Body of pancreas (tissue), 4 donors: ENCODE results near the gene LRRC59. TPM values are rescaled to one million over a fixed set of nuclear protein-coding genes. Genes with fewer than 3 reads are reported as not detected.

Experiments
- ATAC-seq: fragments of 150-250 bp; one replicate; pipeline ENCODE4 v1.9.1; 2016
- DNase-seq, 4 donors: peaks; one replicate each; pipeline ENCODE4 v3.0.0-alpha.2; 2019
- H3K27ac ChIP-seq, 4 donors: fragments of 200-600 bp; sonication (generic); 1 replicate in 3 of 4; 2 replicates in 1 of 4; pipeline versions ENCODE4 v1.5.1 to v1.6.1; 2016 to 2019; ENCODE audit warnings: mild to moderate bottlenecking in 1 of 4, mixed read lengths in 1 of 4, moderate library complexity in 1 of 4
- H3K27me3 ChIP-seq, 2 donors: fragments of 200-600 bp; sonication (generic); one replicate each; pipeline ENCODE4 v1.6.0; 2016; ENCODE audit warnings: mild to moderate bottlenecking in 1 of 2
- H3K36me3 ChIP-seq, 2 donors: fragments of 200-600 bp; sonication (generic); replicated peaks in 1 of 2; 2 replicates each; pipeline ENCODE4 v1.5.1; 2016; ENCODE audit warnings: low read depth in 2 of 2; ENCODE audit not compliant: insufficient read depth in 1 of 2
- H3K4me1 ChIP-seq: fragments of 200-600 bp; sonication (generic); one replicate; pipeline ENCODE4 v1.6.0; 2016
- H3K4me3 ChIP-seq, 2 donors: fragments of 200-600 bp; sonication (generic); 1 replicate in 1 of 2; 2 replicates in 1 of 2; pipeline ENCODE4 v1.5.1; 2016 to 2019
- H3K9me3 ChIP-seq, 3 donors: fragments of 200-600 bp; sonication (generic); 1 replicate in 2 of 3; 2 replicates in 1 of 3; pipeline ENCODE4 v1.5.1; 2016
- POLR2A ChIP-seq, 3 donors: fragments of 450-650 bp; IDR thresholded peaks; one replicate each; pipeline ENCODE4 v1.6.1; 2016; ENCODE audit warnings: antibody characterized with exemption in 3 of 3, mild to moderate bottlenecking in 2 of 3
- WGBS, 2 donors: methylation state at CpG; one replicate each; pipeline ENCODE4 v1.1.5; 2017; 5-methylcytosine and 5-hydroxymethylcytosine counted together
- intact Hi-C: fragments of 100-400 bp; cut with DNase I; formaldehyde crosslinking; loops from one replicate; pipeline ENCODE4 v1.15.1; 2023
- total RNA-seq, 2 donors: library from RNA; depleted of rRNA; stranded (reverse); fragments of >200 nt; gene quantifications; one replicate each; pipeline ENCODE4 v1.1.0, GENCODE V29; 2016
- TF ChIP-seq, protein P1 (sequence below), 7 experiments: fragments of 450-650 bp in 4 of 7; fragments of 200-600 bp in 3 of 7; sonication (generic) in 3 of 7; IDR thresholded peaks; one replicate each; pipeline ENCODE4 v1.5.1; 2016 to 2019; ENCODE audit warnings: antibody characterized with exemption in 7 of 7

LRRC59 gene
- total RNA-seq, 2 donors from 2014 or later = 70.8 to 113 TPM

DNA sequence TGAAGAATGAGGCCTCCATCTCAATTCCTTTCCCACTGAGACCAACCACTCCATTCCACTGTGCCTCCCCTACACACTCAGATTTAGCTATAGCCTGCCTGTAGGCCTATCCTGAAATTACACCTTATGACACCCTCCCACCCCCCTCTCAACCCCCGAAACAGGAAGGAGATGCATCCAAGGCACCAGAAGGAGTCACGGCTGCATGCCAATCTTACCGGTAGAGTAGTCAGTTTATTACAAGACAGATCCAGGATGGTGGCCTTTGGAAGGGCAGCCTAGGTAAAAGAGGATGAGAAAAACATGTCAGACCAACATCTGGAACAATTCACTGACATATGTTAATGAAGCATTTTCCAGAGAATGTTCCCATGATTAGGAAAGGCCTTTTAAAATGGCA, 2.6 kb downstream of the LRRC59 start:
- 8 to 29% methylated on average over 3 of the region's 3 CpGs for WGBS, 2 donors
- H3K27me3 ChIP-seq = no peaks in the 10 kb centered on the region
- H3K4me1 ChIP-seq = peaks cover 68% of the 10 kb centered on the region
- H3K4me3 ChIP-seq = no peak overlapping the region
- no peak for ATAC-seq
- intact Hi-C loops = no loop called here
- no peaks in the 10 kb centered on the region for H3K9me3 ChIP-seq
- H3K27ac ChIP-seq = peak overlapping the region; percentile 40 to 98 (median 92)
- peaks cover 20 to 26% of the 10 kb centered on the region in 2 donors for H3K36me3 ChIP-seq
- no peak for TF ChIP-seq POLR2A (IDR thresholded peaks at IDR 0.05)
- TF ChIP-seq, protein P1, sequence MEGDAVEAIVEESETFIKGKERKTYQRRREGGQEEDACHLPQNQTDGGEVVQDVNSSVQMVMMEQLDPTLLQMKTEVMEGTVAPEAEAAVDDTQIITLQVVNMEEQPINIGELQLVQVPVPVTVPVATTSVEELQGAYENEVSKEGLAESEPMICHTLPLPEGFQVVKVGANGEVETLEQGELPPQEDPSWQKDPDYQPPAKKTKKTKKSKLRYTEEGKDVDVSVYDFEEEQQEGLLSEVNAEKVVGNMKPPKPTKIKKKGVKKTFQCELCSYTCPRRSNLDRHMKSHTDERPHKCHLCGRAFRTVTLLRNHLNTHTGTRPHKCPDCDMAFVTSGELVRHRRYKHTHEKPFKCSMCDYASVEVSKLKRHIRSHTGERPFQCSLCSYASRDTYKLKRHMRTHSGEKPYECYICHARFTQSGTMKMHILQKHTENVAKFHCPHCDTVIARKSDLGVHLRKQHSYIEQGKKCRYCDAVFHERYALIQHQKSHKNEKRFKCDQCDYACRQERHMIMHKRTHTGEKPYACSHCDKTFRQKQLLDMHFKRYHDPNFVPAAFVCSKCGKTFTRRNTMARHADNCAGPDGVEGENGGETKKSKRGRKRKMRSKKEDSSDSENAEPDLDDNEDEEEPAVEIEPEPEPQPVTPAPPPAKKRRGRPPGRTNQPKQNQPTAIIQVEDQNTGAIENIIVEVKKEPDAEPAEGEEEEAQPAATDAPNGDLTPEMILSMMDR (IDR thresholded peaks at IDR 0.05) = peak in 1 of 7 experiments; percentile 14
- DNase-seq = peak; percentile 39 to 73 (median 63)

DNA sequence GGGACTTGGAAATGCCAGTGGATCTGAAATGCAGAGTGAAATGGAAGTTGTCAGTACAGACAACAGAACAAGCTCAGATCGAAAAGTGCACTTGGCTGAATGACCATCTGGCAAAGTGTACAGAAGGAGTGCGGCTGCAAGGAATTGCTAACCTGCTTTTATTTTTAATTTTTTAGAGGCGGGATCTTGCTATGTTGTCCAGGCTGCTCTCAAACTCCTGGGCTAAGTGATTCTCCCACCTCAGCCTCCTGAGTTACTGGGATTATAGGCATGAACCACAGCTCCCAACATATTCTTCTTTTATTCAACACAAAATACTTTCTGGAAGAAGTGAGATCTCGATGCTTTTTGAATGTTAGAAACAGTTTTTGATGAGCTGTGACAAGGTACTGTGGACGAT, 3.6 kb downstream of the LRRC59 start:
- 45 to 47% methylated on average over 5 of the region's 5 CpGs for WGBS, 2 donors
- Histone ChIP-seq H3K4me3 (no peak overlapping the region), H3K27me3 (no peaks in the 10 kb centered on the region), H3K4me1 (peaks cover 77% of the 10 kb centered on the region), H3K36me3 (peaks cover 25 to 33% of the 10 kb centered on the region in 2 donors), H3K9me3 (no peaks in the 10 kb centered on the region), H3K27ac (peak overlapping the region in 3 of 4 donors; percentile 13 to 98 (median 94))
- TF ChIP-seq POLR2A (IDR thresholded peaks at IDR 0.05) = no peak
- TF ChIP-seq, protein P1 (IDR thresholded peaks at IDR 0.05) = no peak
- DNase-seq = no peak
- intact Hi-C loops = no loop called here
- ATAC-seq = no peak

DNA sequence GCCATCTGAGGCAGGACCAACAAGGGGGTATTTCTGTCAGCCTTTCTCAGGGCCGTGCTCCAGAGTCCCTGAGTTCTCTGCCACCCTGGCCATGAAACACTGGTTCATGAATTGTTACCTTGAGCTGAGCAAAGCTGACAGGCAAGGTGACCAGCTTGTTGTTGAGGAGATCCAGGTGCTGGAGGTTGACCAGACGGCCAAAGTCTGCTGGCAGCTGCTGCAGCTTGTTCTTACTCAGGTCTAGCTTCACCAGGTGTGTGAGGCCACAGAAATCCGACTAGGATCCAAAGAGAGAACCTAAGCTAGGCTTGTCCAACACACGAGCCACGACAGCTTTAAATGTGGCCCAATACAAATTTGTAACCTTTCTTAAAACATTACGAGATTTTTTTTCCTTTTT, 4.7 kb downstream of the LRRC59 start:
- TF ChIP-seq POLR2A (IDR thresholded peaks at IDR 0.05) = no peak
- TF ChIP-seq, protein P1 (IDR thresholded peaks at IDR 0.05) = no peak
- Histone ChIP-seq H3K27me3 (no peaks in the 10 kb centered on the region), H3K36me3 (peaks cover 28 to 44% of the 10 kb centered on the region in 2 donors), H3K9me3 (no peaks in the 10 kb centered on the region), H3K4me3 (no peak overlapping the region), H3K4me1 (peaks cover 71% of the 10 kb centered on the region), H3K27ac (peak overlapping the region in 3 of 4 donors; percentile 12 to 94 (median 21))
- ATAC-seq (no peak), DNase-seq (peak; percentile 50 to 79 (median 64))
- 33 to 47% methylated on average over 6 of the region's 6 CpGs for WGBS, 2 donors
- intact Hi-C loops = no loop called here

DNA sequence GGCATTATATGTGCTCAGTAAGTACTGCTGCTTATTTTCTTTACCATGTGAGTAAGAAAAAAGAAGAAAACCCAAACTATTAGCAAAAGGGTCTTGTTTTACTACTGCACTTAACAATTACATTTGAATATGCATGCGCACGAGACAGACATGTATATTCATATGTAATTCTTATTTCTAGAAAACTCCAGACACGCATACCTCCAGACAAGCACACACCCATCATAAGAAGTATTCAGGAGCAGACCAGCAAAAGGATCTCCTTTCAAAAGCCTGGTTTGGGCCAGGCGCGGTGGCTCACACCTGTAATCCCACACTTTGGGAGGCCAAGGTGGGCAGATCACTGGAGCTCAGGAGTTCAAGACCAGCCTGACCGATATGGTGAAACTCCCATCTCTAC, 7.8 kb downstream of the LRRC59 start:
- H3K27me3 ChIP-seq = no peaks in the 10 kb centered on the region
- no peaks in the 10 kb centered on the region for H3K9me3 ChIP-seq
- WGBS, 2 donors = 96 to 97% methylated on average over 6 of the region's 6 CpGs
- peaks cover 50% of the 10 kb centered on the region for H3K4me1 ChIP-seq
- no peak for ATAC-seq
- peaks cover 52 to 66% of the 10 kb centered on the region in 2 donors for H3K36me3 ChIP-seq
- no peak for DNase-seq
- intact Hi-C loops = no loop called here
- TF ChIP-seq POLR2A (IDR thresholded peaks at IDR 0.05) = no peak
- TF ChIP-seq, protein P1 (IDR thresholded peaks at IDR 0.05) = no peak
- no peak overlapping the region for H3K27ac ChIP-seq
- H3K4me3 ChIP-seq = no peak overlapping the region

DNA sequence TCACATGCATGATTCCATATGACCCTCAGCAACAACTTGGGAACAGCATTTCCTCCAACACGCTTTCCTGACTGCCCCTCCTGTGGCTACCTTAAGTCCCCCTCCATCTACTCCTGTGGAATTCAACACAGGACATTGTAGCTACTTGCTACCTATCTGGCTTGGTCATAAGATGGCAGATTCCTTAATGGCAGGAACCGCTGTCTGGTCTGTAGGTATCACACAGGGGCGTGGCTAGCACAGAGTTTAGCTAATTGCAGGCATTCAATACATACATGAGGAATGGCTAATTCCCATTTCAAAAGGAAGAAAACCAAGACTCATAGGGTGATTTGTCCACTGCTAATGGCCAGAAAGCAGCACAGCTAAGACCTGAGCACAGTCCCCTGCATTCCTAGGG, 8.6 kb downstream of the LRRC59 start:
- Histone ChIP-seq H3K4me1 (peaks cover 42% of the 10 kb centered on the region), H3K4me3 (no peak overlapping the region), H3K36me3 (peaks cover 60 to 68% of the 10 kb centered on the region in 2 donors), H3K27me3 (no peaks in the 10 kb centered on the region), H3K9me3 (no peaks in the 10 kb centered on the region), H3K27ac (no peak overlapping the region)
- DNase-seq (no peak), ATAC-seq (no peak)
- intact Hi-C loops = no loop called here
- TF ChIP-seq POLR2A (IDR thresholded peaks at IDR 0.05) = no peak
- TF ChIP-seq, protein P1 (IDR thresholded peaks at IDR 0.05) = no peak
- WGBS, 2 donors = 87 to 94% methylated on average over 3 of the region's 3 CpGs
